ENCODE measurements around the gene TACC3. TPM values are rescaled to one million over a fixed set of nuclear protein-coding genes. Genes with fewer than 3 reads are reported as not detected.

TACC3 gene
- total RNA-seq, 1 donor = 4.0 TPM

- no peaks in the 10 kb centered on the region for H3K9me3 ChIP-seq (ENCODE audit: low read depth, low read length)
Measured at GRCh38 chr4:1749370-1749769, 28.0 kb downstream of the TACC3 start.

GRCh38 chr4:1749826-1750225 lies 28.5 kb downstream of the TACC3 start:
- Histone ChIP-seq H2AFZ (ENCODE audit: low read length) (no peak overlapping the region), H4K20me1 (ENCODE audit: insufficient read depth, low read length) (no peaks in the 10 kb centered on the region), H3K4me1 (ENCODE audit: insufficient read depth, low read length) (no peaks in the 10 kb centered on the region), H3K27ac (ENCODE audit: low read depth, low read length) (no peak overlapping the region), H3K4me2 (ENCODE audit: insufficient read depth, low read length) (no peak overlapping the region), H3K27me3 (ENCODE audit: insufficient read depth, low read length) (no peaks in the 10 kb centered on the region), H3K4me3 (ENCODE audit: insufficient read depth, low read length) (no peak overlapping the region), H3K79me2 (ENCODE audit: insufficient read depth, low read length) (no peaks in the 10 kb centered on the region), H3K36me3 (ENCODE audit: insufficient read depth, low read length) (no peaks in the 10 kb centered on the region), H3K9me3 (ENCODE audit: low read depth, low read length) (no peaks in the 10 kb centered on the region)
- no peak for TF ChIP-seq CTCF (IDR thresholded peaks at IDR 0.05; ENCODE audit: extremely low read depth, low read depth, low read length)
- DNase-seq (ENCODE audit: insufficient read length, low spot score, missing footprints) = no peak

More at GRCh38 chr4:1749370-1749769, 28.0 kb downstream of the TACC3 start:
- Histone ChIP-seq H3K27me3 (ENCODE audit: insufficient read depth, low read length) (no peaks in the 10 kb centered on the region), H3K79me2 (ENCODE audit: insufficient read depth, low read length) (no peaks in the 10 kb centered on the region), H4K20me1 (ENCODE audit: insufficient read depth, low read length) (no peaks in the 10 kb centered on the region), H2AFZ (ENCODE audit: low read length) (no peak overlapping the region), H3K4me3 (ENCODE audit: insufficient read depth, low read length) (no peak overlapping the region), H3K4me1 (ENCODE audit: insufficient read depth, low read length) (no peaks in the 10 kb centered on the region), H3K27ac (ENCODE audit: low read depth, low read length) (no peak overlapping the region), H3K36me3 (ENCODE audit: insufficient read depth, low read length) (no peaks in the 10 kb centered on the region), H3K4me2 (ENCODE audit: insufficient read depth, low read length) (no peak overlapping the region)
- DNase-seq (ENCODE audit: insufficient read length, low spot score, missing footprints) = no peak
- TF ChIP-seq CTCF (IDR thresholded peaks at IDR 0.05; ENCODE audit: extremely low read depth, low read depth, low read length) = no peak

GRCh38 chr4:1750381-1751154 lies 29.2 kb downstream of the TACC3 start:
- no peaks in the 10 kb centered on the region for H3K36me3 ChIP-seq (ENCODE audit: insufficient read depth, low read length)
- H3K27ac ChIP-seq (ENCODE audit: low read depth, low read length) = no peak overlapping the region
- H4K20me1 ChIP-seq (ENCODE audit: insufficient read depth, low read length) = no peaks in the 10 kb centered on the region
- H3K4me2 ChIP-seq (ENCODE audit: insufficient read depth, low read length) = no peak overlapping the region
- no peaks in the 10 kb centered on the region for H3K27me3 ChIP-seq (ENCODE audit: insufficient read depth, low read length)
- no peaks in the 10 kb centered on the region for H3K4me1 ChIP-seq (ENCODE audit: insufficient read depth, low read length)
- H3K79me2 ChIP-seq (ENCODE audit: insufficient read depth, low read length) = no peaks in the 10 kb centered on the region
- DNase-seq (ENCODE audit: insufficient read length, low spot score, missing footprints) = no peak
- H3K9me3 ChIP-seq (ENCODE audit: low read depth, low read length) = no peaks in the 10 kb centered on the region
- no peak overlapping the region for H3K4me3 ChIP-seq (ENCODE audit: insufficient read depth, low read length)
- no peak overlapping the region for H2AFZ ChIP-seq (ENCODE audit: low read length)
- TF ChIP-seq CTCF (IDR thresholded peaks at IDR 0.05; ENCODE audit: extremely low read depth, low read depth, low read length) = no peak

- TF ChIP-seq CTCF (IDR thresholded peaks at IDR 0.05; ENCODE audit: extremely low read depth, low read depth, low read length) = no peak
Measured at GRCh38 chr4:1751155-1751918, 30.0 kb downstream of the TACC3 start.

More at GRCh38 chr4:1751155-1751918, 30.0 kb downstream of the TACC3 start:
- Histone ChIP-seq H3K36me3 (ENCODE audit: insufficient read depth, low read length) (no peaks in the 10 kb centered on the region), H3K4me2 (ENCODE audit: insufficient read depth, low read length) (no peak overlapping the region), H3K27me3 (ENCODE audit: insufficient read depth, low read length) (no peaks in the 10 kb centered on the region), H3K4me1 (ENCODE audit: insufficient read depth, low read length) (no peaks in the 10 kb centered on the region), H4K20me1 (ENCODE audit: insufficient read depth, low read length) (no peaks in the 10 kb centered on the region), H2AFZ (ENCODE audit: low read length) (no peak overlapping the region), H3K4me3 (ENCODE audit: insufficient read depth, low read length) (no peak overlapping the region), H3K79me2 (ENCODE audit: insufficient read depth, low read length) (no peaks in the 10 kb centered on the region), H3K27ac (ENCODE audit: low read depth, low read length) (no peak overlapping the region), H3K9me3 (ENCODE audit: low read depth, low read length) (no peaks in the 10 kb centered on the region)
- no peak for DNase-seq (ENCODE audit: insufficient read length, low spot score, missing footprints)
